ENCODE measurements around the gene DDR1.
"Not testable (repeated sequence)": the region's sequence is repeated elsewhere in the genome, so short reads cannot be mapped to it uniquely, and the experiment has no call there.

Gene DDR1

DNA sequence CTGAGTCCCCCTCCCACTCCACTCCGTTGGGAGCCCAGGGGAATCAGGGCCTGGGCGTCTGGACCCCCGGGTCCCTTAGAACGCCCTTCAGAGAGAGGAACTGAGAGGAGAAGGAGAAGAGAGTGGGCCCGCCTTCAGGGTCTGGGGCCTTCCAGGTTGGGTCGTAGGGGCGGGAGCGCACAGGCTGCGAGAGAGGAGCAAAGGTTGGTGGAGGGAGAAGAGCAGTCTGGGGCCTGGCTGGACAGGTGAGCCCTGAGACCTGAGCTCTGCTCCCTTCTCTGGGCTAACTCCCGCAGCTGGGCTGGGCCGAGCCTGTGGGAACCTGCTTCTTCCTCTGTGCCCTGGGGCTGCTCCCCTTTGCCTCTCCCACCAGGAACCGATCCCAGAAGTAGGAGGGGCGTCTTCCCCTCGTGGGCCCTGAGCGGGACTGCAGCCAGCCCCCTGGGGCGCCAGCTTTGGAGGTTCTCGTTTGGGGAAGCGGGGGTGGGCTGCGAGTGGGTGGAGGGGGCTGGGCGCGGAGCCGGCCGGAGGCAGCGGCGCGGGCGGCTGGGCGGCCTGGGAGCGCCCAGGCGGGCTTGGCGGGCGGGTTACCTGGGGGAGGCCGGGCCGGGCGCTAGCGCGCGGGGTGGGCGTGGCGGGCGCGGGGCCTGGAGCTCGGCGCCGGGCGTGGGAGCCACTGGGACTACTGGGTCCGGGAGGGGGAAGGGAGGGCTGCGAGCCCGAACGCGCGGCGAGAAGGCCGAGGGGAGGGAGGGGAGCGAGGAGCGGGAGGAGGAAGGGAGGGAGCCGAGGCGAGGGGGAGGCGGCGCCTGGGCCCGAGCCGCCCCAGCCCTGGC is at the start of gene DDR1:
TSS of gene DDR1 (plus strand) at position 835 of the 836 bp plus-strand sequence. CDS start 4,211 bp downstream, outside the sequence.
- peak; percentile 11 to 18 for DNase-seq

GRCh38 chr6:30834646-30835045 is 49.7 kb upstream of the DDR1 start:
- DNase-seq = no peak

GRCh38 chr6:30835576-30835975 is 48.7 kb upstream of the DDR1 start:
- DNase-seq = no peak

DNA sequence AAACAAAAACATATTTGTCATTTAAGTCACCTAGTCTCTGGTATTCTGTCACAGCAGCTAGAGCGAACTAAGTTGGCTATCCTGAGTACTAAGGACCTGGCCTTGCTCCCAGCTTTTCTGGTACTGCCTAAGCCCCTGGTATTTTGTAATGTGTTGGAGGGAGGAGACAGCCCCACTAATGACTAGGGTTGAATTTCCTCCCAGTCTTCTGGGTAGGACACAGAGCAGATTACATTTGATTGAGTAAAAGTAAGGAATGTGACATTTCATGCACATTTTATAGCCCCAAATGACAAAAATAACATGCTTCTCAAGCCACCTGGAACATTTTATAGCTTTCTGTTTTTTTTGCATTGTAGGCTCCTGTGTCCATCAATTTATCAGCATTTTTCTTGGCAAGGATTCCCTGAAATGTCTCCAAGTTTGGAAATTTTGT is 47.9 kb upstream of the DDR1 start:
- no peak for DNase-seq

GRCh38 chr6:30836957-30837356 is 47.4 kb upstream of the DDR1 start:
- no peak for DNase-seq

DNA sequence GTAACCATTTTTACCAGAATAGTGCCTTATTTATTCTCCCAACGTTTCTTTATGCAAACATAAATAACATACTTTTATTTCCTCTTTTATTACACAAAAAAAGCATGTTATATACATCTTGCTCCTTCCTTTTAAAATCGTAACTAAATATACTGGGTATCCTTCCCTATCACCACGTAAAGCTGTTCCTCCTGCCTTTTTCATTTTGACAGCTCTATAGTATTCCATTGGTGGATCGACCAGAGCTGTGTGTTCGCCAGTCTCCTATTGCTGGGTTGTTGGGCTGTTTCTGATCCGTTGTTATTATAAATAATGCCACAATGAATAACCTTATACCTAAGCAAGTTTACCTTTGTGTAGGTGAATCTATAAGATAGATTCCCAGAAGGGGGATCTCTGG is 46.9 kb upstream of the DDR1 start:
- DNase-seq = no peak

DNA sequence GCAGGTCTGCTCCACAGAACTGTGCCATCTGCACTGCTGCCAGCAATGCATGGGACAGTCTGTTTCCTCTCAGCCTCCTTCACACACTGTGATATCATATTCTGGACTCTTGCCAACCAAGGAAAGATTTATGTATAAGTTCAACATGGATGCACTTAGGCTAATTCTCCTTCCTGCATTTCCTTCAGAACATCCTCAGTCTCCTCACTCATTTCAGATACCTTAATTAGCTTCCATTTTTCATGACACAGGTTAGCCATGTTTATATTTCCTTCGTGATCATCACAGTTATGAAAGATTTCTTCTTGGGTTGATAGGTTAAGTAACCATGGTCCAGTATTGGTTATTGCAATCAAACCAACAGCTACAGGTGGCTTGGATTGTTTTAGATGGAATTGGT is 46.4 kb upstream of the DDR1 start:
- DNase-seq = no peak

- DNase-seq = no peak
Measured at GRCh38 chr6:30839671-30840070, 44.6 kb upstream of the DDR1 start.

GRCh38 chr6:30840084-30840934 is 44.0 kb upstream of the DDR1 start:
- no peak for DNase-seq

DNA sequence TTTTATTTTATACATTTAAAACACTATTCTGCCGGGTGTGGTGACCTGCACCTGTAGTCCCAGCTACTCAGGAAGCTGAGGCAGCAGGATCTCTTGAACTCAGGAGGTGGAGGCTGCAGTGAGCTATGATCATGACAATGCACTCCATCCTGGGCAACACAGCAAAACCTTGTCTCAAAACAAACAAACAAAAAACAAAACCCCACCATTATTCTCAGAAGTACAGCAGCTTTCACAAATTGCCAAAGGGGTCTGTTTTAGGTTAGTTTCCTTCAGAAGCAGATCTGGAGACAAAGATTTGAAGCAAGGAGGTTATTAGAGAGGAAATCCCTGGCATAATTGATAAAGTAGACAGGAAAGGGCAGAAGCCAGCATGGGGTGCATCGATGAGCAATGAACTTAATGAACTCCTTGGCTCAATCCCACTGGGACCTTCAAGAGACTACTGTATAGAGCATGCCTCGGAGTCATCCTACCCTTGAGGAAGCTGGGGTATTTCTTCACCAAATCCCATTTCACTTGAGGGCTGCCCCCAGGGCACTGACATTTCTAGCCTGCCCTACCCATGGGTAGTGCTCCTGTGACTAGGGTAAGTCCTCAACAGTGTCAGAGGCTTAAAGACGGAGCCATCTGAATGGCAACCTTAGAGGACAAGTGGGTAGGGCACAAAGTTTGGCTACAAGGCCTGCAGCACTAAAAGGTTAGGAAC is 43.2 kb upstream of the DDR1 start:
- no peak for DNase-seq

GRCh38 chr6:30841644-30842504 is 42.4 kb upstream of the DDR1 start:
- DNase-seq = no peak

DNA sequence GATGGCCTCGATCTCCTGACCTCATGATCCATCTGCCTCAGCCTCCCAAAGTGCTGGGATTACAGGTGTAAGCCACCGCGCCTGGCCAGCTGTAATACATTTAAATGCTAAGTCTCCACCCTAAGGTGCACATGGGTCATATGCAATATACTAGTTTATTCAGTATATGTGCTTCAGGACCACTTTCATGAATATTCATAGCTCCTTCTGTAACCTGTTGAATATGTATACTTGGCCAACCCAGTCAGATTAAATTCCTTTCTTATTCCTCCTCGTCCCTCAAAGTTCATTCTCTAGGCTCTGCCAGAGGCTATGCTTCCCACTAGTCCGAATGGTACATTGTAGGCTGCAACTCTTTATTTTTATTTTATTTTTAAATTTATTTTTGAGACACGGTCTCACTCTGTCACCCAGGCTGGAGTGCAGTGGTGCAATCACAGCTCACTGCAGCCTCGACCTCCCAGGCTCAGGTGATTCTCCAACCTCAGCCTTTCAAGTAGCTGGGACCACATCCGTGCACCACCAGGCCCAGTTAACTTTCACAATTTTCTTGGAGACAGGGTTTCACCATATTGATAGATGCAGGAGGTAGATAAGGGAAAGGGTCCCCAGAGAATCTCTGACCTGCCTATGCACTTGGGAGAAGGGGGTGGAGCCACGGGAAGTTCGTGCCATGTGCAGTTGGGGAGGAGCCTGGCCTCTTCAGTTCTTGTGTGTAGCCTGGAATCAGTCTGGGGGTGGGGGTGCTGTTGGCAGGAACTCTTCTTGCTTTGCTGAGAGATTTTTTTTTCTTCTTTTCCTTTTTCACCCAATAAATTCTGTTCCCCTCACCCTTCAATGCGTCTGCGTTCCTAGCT is 41.3 kb upstream of the DDR1 start:
- no peak for DNase-seq

DNA sequence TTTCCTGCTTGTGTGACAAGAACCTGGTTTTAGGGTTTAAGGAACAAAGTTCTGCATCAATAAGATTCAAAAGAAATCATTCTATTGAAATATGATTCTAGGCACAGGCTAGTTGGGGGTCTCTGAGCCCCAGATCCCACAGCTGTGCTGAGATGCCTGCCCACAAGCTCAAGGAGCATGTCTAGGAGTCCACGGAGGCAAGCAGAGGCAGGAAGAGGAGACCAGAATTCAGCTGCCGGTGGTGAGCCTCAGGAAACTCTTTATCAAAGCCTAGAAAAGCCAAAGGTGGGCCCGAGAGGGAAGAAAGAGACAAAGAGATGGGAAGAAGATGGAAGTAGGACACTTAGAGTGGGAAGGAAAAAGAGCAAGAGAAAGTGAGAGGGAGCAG is 40.7 kb upstream of the DDR1 start:
- DNase-seq = no peak

DNA sequence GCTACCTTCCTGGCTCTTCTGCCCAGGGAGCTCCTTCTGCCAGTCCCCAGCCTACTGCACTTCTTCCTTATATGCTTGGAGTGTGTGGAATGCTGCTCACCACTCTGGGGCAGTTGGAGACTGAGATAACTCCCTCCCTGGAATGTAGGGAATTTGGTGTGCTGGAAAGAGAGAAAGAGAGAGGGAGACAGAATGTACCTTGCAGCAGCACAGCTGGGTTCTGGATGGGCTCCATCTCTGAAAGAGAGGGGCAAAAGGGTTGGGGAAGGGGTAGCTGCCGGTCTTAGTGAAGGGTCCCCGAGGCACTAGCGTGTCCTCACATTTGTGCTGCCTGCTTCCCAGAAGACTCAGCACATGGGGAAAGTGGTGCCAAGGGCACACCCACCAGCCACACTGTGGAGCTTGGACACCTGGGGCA is 40.2 kb upstream of the DDR1 start:
- DNase-seq = no peak

- DNase-seq = no peak
Measured at GRCh38 chr6:30845183-30845582, 39.1 kb upstream of the DDR1 start.

GRCh38 chr6:30847421-30847970 is 36.8 kb upstream of the DDR1 start:
- no peak for DNase-seq

GRCh38 chr6:30847971-30848436 is 36.3 kb upstream of the DDR1 start:
- DNase-seq = no peak

- DNase-seq = no peak
Measured at GRCh38 chr6:30849903-30850651, 34.2 kb upstream of the DDR1 start.

- DNase-seq = not testable (repeated sequence)
Measured at GRCh38 chr6:30852459-30852858, 31.9 kb upstream of the DDR1 start.
